DND-41 (cell line): ENCODE measurements around the gene DTL.

Source experiments
- CTCF ChIP-seq: IDR thresholded peaks from 2 replicates; pipeline ENCODE4 v1.5.1; 2012; ENCODE audit warnings: borderline replicate concordance, low read length, moderate library complexity, mild to moderate bottlenecking; ENCODE audit not compliant: poor library complexity, severe bottlenecking; ENCODE audit errors: extremely low read depth
- EZH2 ChIP-seq: IDR thresholded peaks from 3 replicates; pipeline ENCODE4 v1.6.1; 2012; ENCODE audit warnings: borderline replicate concordance, low read depth, mild to moderate bottlenecking, moderate library complexity, low read length, inconsistent platforms; ENCODE audit not compliant: severe bottlenecking

GRCh38 chr1:212035835-212036605, 472 bp downstream of the DTL start:
- no peak for TF ChIP-seq CTCF
- no peak for TF ChIP-seq EZH2
